Stimulated activated CD4-positive, alpha-beta T cell treated with anti-CD3 and anti-CD28 coated beads, Interleukin-15, amount 100 ng/mL, for 1 hour (primary cell): Measurements from ENCODE around the gene ZNF783.
"Not testable (repeated sequence)": the region's sequence is repeated elsewhere in the genome, so short reads cannot be mapped to it uniquely, and the experiment has no call there.

Source experiments
- DNase-seq, 2 donors: peaks; one replicate each; pipeline ENCODE4 v3.0.0-alpha.2; 2020; ENCODE audit warnings: low read depth in 1 of 2, low spot score in 1 of 2

ZNF783 gene

DNA sequence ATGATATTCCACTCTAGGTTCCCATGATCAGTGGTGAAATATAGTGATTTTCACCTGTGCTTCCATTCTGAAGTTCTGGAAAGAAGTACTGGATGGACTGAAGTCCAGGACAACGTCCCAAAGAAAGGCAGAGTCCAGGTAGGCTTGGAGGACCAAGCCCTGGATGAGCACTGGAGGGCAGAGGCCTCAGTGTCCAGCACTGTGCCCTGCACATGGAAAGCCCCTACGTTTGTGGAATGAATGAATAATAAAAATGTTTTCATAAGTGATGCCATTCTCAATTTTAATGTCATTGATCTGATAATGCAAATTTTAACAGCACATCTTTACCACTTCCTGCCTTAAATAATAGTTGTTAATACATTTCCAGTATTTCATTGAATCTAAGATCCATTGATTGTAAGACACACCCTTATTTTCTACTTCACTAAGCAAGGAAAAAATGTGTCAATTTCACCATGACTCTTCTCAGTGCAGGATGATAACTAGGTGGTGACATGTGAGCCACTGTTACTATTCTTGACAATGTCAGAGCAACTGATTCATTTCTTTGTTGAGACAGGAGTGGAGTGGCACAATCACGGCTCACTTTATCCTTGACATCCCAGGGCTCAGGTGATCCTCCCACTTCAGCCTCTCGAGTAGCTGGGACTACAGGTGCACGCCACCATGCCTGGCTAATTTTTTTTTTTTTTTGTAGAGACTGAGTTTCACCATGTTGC is 35.2 kb downstream of the ZNF783 start:
- no peak for DNase-seq

DNA sequence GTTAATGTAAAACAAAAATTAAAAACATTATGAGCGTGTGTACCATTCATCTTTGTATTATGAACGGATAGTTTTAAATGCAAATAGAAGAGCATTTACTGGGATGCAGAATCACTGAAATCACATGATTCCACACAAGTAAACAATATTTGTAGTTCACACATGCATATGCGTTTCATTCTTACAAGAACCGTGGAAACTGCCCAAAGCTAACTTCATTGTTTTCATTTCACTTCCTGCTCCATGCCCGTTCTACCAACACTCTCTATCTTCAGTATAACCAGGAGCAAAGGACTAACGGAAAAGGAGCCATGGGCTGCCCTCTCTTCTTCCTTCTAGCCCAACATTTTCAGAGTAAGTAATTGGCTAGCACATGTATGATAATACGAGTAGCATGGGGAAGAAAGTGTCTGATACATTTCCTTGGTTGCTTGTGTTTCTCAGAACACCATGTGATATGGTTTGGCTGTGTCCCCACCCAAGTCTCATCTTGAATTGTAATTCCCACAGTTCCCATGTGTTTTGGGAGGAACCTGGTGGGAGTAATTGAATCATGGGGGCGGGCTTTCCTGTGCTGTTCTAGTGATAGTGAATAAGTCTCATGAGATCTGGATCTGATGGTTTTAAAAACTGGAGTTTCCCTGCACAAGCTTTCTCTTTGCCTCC is 38.8 kb downstream of the ZNF783 start:
- no peak for DNase-seq

DNA sequence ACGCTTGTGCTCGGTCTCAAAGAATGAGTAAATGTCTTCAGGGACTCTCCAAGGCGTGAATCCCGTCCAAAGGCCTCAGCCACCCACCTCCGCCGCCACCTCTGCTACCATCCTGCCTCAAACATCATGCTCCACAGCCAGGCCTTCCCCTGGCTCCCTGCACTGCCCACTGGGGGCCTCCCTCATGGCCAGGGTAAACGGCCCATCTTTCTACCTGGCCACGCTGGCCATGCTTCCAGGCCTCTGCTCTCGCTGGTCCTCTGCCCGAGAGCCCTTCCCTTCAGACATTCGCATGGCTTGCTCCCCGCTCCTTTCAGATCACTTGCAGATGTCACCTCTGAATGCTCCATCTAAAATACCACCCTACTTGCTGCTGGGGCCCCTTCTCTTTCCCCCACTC is 40.2 kb downstream of the ZNF783 start:
- DNase-seq, result no peak

DNA sequence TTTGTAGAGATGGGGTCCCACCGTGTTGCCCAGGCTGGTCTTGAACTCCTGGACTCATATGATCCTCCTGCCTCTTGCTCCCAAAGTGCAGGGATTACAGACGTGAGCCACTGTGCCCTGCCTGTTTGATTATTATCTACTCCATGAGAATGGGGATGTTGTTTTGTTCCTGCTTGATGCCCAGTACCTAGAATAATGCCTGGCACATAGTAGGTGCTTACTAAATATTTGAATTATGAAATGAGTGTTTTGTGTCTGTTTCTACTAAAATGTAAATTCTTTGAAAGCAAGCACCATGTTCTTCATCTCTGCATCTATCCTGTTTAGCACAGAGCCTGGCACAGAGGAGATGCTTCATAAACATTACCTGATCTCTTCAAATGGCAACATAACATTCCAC is 40.9 kb downstream of the ZNF783 start:
- no peak for DNase-seq

DNA sequence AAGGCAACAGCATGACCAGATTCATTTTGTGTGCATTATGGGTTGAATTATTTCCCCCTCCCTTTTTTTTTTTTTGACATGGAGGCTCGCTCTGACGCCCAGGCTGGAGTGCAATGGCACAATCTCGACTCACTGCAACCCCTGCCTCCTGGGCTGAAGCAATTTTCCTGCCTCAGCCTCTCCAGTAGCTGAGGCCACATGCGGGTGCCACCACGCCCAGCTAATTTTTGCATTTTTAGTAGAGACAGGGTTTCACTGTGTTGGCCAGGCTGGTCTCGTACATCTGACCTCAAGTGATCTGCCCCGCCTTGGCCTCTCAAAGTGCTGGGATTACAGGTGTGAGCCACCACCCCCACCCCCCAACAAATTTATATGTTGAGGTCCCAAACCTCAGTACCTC is 42.0 kb downstream of the ZNF783 start:
- no peak for DNase-seq

DNA sequence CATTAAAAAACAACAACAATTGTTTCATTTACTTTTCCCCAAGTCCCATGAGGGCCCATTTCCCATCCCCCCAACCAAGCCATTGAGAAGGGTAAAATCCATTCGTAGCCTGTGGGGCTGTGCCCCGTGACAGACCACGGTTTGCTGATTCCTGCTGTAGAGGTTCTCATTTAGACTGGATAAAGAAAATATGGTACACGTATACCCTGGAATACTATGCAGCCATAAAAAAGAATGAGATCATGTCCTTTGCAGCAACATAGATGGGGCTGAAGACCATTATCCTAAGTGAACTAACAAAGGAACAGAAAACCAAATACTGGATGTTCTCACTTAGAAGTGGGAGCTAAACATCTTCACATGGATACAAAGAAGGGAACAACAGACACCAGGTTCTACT is 44.9 kb downstream of the ZNF783 start:
- no peak for DNase-seq

DNA sequence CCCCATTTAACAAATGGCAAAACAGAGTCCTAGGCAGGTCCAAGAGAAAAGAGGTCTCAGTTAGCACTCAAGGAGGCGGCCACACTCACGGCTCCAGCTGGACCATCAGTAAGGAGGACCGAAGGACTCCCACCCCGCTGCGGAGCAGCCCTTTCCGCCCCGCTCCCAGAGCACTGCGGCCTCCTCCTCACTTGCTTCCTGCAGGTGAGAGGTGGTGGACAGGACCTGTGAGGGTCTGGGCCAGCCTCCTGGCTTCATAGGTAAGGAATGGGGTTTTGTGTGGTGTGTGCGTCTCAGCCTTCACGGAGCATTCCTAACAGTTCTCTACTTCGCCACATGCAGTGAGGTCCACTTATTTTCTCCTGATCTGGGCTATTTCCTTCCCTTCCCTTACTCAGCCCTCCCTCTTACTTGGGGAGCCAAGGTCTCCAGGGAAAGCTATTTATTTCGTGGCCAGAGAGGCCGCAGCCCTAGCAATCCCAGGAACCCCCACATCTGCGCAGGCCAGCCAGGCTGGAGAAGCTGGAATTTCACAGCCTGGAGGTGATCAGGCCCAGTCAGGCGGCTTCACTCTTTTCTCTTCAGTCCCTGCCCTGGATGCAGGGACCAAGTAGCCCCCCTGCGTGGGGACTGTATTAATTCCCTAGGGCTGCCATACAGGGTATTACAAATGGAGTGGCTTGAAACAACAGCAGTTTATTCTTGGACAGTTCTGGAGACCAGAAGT is 45.9 kb downstream of the ZNF783 start:
- DNase-seq, result no peak

DNA sequence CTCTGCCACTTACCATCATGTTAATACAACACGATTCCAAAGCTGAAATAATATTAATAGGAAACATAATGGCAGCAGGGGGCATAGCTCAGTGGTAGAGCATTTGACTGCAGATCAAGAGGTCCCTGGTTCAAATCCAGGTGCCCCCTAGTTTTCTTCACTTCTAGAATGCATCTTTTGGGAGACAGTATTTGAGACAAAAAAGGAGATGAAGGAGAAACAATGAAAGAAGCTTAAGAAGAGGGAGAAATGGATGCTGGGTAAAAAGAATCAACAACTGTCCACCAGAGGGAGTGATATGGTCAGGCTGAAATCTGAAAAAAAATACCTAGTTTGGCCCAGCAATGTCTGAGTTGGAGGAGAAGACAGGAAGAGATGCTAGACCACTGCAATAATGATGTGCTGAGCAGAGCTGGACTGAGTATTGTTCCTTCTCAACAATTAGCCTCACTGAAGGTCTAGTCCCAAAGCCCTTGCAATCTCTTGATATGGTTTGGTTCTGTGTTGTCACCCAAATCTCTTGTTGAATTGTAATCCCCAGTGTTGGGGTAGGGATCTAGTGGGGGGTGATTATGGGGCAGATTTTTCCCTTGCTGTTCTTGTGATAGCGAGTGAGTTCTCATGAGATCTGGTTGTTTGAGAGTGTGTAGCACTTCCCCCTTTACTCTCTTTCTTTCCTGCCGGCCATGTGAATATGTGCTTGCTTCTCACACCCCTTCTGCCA is 48.3 kb downstream of the ZNF783 start:
- DNase-seq, result no peak

DNA sequence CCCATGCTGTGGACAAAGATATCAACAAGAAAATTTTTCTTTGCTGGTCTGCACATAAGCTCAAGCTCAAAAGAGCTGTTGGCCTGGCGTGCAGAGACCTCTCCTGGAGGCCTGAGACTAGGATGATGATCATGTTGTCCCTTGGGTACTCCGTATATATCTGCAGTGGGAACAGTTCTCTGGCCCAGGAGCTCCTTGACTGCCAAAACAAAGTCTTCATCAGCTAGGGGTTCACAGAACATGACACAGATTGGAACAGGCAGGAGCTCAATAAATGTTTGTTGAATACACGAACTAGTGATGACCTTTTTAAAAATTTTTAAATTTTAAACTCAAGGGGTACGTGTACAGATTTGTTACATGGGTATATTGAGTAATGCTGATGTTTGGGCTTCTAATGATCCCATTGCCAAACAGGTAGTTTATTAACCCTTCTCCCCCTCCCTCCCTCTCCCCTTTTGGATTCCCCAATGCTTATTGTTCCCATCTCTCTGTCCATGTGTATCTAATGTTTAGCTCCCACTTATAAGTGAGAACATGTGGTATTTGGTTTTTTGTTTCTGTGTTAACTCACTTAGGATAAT is 49.1 kb downstream of the ZNF783 start:
- no peak for DNase-seq

DNA sequence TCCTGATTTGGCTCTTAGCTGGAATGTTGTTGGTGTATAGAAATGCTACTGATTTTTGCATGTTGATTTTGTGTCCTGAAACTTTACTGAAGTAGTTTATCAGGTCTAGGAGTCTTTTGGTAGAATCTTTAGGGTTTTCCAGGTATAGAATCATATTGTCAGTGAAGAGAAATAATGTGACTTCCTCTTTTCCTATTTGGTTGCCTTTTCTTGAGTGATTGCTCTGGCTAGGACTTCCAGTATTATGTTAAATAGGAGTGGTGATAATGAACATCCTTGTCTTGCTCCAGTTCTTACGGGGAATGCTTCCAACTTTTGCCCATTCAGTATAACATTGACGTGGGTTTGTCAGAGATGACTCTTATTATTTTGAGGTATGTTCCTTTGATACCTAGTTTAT is 52.0 kb downstream of the ZNF783 start:
- DNase-seq, result no peak

DNA sequence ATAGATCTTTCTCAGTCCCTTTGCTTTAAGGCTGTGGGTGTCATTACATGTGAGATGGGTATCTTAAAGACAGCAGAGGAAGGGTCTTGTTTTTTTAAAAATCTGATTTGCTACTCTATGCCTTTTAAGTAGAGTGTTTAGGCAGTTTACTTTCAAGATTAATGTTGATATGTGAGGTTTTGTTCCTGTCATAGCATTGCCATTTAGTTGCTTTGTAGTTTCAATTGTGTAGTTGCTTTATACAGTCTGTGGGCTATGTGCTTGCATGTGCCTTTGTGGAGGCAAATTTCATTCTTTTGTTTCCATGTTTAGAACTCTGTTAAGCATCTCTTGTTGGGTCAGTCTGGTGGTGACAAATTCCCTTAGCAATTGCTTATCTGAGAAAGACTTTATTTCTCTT is 54.6 kb downstream of the ZNF783 start:
- no peak for DNase-seq

DNA sequence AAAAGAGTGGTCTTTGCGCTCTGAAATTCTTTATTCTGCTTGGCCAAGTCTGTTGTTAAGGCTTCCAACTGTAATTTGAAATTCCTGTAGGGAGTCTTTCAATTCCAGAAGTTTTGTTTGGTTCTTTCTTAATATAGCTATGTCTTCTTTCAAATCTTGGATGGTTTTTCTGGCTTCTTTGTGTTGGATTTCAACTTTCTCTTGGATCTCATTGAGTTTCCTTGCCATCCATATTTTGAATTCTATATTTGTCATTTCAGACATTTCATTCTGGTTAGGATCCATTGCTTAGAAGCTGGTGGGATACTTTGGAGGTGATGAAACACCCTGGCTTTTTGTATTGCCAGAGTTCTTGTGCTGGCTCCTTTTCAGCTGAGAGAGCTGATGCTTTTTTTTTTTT is 55.5 kb downstream of the ZNF783 start:
- DNase-seq, result no peak

DNA sequence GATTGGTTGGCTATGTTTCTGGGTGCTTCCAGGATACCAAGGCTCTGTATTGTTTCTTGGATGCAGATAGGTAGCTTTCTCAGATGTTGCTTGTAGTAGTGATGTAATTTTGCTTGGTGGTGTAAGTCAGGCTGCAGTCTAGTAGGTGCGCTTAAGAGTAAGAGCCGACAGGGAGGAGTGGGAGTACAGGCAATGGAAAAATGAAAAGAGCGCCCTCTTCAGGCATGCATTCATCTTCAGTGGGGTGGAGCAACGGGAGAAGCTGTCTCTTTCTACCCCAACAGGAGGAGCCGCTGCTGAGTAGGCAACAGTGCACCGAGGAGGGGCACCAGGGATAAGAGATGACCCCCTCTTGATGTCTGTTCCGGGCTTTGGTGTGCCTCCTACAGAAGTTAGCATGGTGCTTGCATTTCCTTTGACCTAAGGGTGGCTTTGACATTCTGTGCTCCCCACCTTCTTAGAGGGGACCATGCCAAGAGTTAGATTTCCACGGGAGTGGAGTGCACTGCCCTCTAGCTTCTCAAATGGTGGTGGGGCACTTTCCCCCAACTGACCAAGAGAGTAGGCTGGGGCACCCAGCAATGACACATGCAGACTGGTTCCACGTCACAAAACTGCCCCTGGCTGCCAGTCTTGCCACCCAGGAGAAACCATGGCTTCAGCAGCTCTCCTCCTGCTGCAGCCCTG is 56.1 kb downstream of the ZNF783 start:
- no peak for DNase-seq

DNA sequence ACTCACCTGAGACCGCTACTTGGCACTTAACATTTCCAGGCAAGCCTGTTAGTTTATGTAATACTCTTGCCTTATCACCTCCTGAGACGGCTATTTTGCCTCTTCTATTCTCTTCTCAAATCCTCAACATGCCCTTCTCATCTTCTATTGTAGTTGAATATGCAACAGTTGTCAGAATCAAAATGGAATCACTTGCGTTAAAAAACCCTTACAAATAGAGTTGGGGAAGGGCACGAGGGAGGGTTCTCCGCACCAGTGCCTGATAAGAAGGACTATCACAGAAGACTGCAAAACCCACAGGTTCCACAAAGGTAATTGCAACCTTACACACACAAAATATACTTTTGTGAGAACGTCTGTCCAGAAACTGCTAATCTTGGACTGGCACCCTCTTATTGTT is 57.4 kb downstream of the ZNF783 start:
- DNase-seq, result no peak

DNA sequence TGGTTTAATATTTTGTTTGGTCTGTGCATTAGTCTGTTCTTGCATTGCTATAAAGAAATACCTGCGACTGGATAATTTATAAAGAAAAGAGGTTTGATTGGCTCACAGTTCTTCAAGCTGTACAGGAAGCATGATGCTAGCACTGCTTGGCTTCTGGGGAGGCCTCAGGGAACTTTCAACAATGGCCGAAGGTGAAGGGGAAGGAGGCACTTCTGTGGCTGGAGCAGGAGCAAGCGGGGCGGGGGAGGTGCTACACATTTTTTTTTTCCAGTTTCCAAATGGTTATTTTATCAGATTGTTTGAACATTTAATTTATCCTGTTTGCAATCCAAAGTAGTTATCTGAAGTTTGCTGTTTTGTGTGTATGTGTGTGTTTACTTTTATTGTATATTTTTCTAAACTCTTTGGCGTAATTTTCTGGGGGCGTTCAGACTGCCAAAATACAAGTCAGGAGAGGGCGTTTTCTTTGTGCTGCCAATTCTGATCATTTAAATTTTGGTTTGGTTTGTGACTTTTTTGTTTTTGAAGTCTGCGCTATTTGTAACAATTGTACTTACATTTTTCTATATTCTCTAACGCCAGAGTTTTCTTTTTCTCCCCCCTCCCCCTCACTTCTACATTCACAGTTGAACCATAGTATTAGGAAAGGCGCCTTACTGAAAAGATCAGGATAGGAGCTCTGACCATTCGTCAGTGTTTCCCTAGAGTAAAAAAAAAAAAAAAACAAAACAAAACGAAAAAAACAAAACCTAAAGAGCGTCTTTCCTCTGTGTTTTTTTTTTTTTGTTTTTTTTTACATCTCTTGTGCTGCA is 58.5 kb downstream of the ZNF783 start:
- no peak for DNase-seq

DNA sequence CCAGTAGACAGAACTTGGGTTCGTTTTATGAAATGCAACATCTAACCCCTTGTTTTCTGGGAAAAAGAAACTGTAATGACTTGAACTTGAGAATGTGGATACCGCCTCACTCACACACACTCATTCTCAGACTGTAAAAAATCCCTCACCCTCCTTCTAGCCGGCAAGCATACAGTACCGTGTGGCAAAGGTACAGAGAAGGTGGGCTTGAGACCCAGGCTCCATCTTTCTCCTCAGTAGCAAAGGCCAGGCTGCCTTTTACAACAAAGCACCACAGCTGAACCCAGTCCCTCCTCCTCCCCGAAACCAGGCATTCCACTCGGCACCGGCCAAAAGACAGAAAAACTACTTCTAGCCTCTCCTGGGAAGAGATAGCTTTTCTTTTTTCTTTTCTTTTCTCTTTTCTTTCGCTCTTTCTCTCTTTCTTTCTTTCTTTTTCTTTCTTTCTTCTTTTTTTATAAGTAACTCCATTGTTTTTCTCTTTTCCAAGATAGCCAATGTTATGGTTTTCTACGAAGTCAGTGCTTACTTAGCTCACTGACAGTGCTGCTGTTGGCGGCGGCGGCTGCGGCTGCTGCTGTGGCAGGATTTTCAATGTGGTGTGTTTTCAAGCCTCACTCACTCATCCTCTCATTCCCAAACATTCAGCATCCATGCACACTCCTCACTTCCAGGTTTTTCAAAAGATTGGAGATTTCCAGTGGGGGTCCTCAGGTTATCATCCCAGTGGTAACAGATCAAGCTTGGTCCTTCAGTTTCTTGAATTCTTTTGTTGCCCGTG is 59.3 kb downstream of the ZNF783 start:
- not testable (repeated sequence) for DNase-seq

DNA sequence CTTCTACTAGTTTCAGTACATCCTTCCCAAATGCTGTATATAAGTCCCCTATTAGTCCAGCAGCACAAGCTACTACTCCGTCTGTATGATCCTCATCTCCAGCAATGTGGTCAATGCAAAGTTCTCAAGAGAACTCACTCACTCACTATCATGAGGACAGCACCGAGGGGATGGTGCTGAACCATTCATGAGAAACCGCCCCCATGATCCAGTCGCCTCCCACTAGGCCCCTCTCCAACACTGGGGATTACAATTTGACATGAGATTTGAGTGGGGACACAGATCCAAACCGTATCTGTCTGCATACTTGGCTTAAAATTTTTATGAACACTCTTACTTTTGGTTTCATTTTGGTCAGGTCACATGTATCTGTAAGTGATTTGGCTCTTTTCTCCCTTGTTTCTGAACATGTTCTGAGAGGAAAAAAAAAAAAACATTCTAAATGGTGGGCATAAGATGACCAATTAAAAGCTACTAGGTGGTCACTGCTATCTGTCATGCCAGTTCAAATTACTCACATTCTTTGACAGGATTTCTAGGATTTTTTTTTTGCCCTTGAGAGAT is 60.1 kb downstream of the ZNF783 start:
- no peak for DNase-seq

DNA sequence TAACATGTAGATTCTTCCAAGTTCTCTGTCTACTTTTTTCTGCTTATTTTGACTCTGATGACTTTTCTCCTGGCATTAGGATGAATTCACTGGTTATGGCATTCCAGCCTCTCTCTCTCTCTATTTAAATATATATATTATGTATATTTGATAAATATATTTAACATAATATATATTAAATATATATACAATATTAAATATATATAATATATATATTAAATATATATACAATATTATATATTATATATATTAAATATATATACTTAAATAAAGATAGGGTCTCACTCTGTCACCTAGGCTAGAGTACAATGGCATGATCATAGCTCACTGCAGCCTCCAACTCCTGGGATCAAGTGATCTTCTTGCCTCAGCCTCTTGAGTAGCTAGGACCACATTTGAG is 60.7 kb downstream of the ZNF783 start:
- no peak for DNase-seq

DNA sequence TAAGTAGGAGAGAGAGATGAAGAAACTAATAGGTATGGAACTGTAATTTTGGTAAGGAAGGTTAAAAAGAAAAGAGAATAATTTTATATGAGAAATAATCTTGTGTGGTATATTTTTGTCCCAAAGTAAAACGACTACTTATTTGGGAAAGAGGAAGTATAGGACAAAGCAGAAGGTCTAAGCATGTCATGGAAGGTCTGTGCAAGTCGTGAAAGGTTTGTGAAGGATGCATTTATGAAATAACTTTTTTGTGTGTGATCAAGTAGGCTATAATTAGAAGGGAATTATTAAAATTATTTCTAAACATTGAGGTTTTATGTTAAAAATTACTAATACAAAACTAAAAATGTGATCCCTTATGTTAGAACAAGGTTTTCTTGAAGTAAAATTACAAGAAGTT is 63.3 kb downstream of the ZNF783 start:
- DNase-seq, result no peak
